HG03095 (cell line): ENCODE results near the gene ECT2L.
A peak's percentile ranks its signal among the peaks of the same experiment; 100 is the strongest.

Experiments
- ATAC-seq: cut with Tn5 transposase; IDR thresholded peaks from one replicate; pipeline ENCODE4 v1.9.1; 2021; ENCODE audit warnings: moderate library complexity; ENCODE audit not compliant: unreplicated experiment

ECT2L gene

GRCh38 chr6:138795809-138796603, at the start of gene ECT2L:
Gene ECT2L, plus strand, starts transcription at chr6:138796087. Its CDS starts 17,188 bp downstream, at chr6:138813275.
- no peak for ATAC-seq

- ATAC-seq = no peak
These were observed 43.9 kb upstream of the ECT2L start for GRCh38 chr6:138752017-138752416.

GRCh38 chr6:138757136-138757535, 38.8 kb upstream of the ECT2L start:
- no peak for ATAC-seq

- no peak for ATAC-seq
These were observed 29.8 kb upstream of the ECT2L start for GRCh38 chr6:138765896-138766655.

- ATAC-seq = no peak
These were observed 26.7 kb upstream of the ECT2L start for GRCh38 chr6:138769102-138769676.

- ATAC-seq = peak; percentile 2
These were observed 23.2 kb upstream of the ECT2L start for GRCh38 chr6:138772596-138773176.

GRCh38 chr6:138773177-138774091, 22.5 kb upstream of the ECT2L start, which contains the start of gene CCDC28A:
Gene CCDC28A, plus strand, starts transcription at chr6:138773769. Its CDS starts 2,352 bp downstream, at chr6:138776121.
- peak; percentile 91 for ATAC-seq

- ATAC-seq = no peak
These were observed 21.5 kb upstream of the ECT2L start for GRCh38 chr6:138774370-138774769.

- ATAC-seq = no peak
These were observed 19.2 kb upstream of the ECT2L start for GRCh38 chr6:138776659-138777058.

- ATAC-seq = no peak
These were observed 17.6 kb upstream of the ECT2L start for GRCh38 chr6:138778331-138778730.

- ATAC-seq = no peak
These were observed 13.6 kb upstream of the ECT2L start for GRCh38 chr6:138782243-138782642.

- no peak for ATAC-seq
These were observed 10.8 kb upstream of the ECT2L start for GRCh38 chr6:138785079-138785478.

GRCh38 chr6:138785980-138786379, 9.9 kb upstream of the ECT2L start:
- ATAC-seq = no peak

- no peak for ATAC-seq
These were observed 8.7 kb upstream of the ECT2L start for GRCh38 chr6:138787138-138787537.

- no peak for ATAC-seq
These were observed 884 bp downstream of the ECT2L start for GRCh38 chr6:138796771-138797170.

- no peak for ATAC-seq
These were observed 2.0 kb downstream of the ECT2L start for GRCh38 chr6:138797806-138798446.

- no peak for ATAC-seq
These were observed 4.7 kb downstream of the ECT2L start for GRCh38 chr6:138800377-138801150.

- ATAC-seq = no peak
These were observed 7.4 kb downstream of the ECT2L start for GRCh38 chr6:138803331-138803730.

- ATAC-seq = no peak
These were observed 8.0 kb downstream of the ECT2L start for GRCh38 chr6:138803861-138804260.
